Liver (tissue), 9 donors: ENCODE data around the gene NDUFAF7. TPM values are rescaled to one million over a fixed set of nuclear protein-coding genes. Genes with fewer than 3 reads are reported as not detected.

Experiments used
- DNase-seq: peaks from one replicate; pipeline ENCODE4 v3.0.0-alpha.2; 2017; ENCODE audit warnings: low spot score
- H3K27ac ChIP-seq, 2 donors: one replicate each; pipeline ENCODE4 v1.7.0; 2013; ENCODE audit warnings: inconsistent platforms in 2 of 2, low read length in 2 of 2, control low read depth in 1 of 2, low read depth in 1 of 2, mild to moderate bottlenecking in 1 of 2
- H3K27me3 ChIP-seq, 4 donors: one replicate each; pipeline versions ENCODE4 v1.6.1 to v1.7.0; 2013; ENCODE audit warnings: low read length in 3 of 4, inconsistent platforms in 1 of 4, mild to moderate bottlenecking in 1 of 4, moderate library complexity in 1 of 4; ENCODE audit not compliant: control insufficient read depth in 4 of 4, insufficient read depth in 4 of 4
- H3K36me3 ChIP-seq, 4 donors: one replicate each; pipeline versions ENCODE4 v1.6.1 to v1.7.0; 2013; ENCODE audit warnings: low read length in 3 of 4, mild to moderate bottlenecking in 3 of 4, low read depth in 1 of 4, moderate library complexity in 1 of 4; ENCODE audit not compliant: control insufficient read depth in 4 of 4, insufficient read depth in 3 of 4
- H3K4me1 ChIP-seq, 4 donors: one replicate each; pipeline versions ENCODE4 v1.6.1 to v1.7.0; 2013; ENCODE audit warnings: low read length in 3 of 4, mild to moderate bottlenecking in 3 of 4, moderate library complexity in 1 of 4; ENCODE audit not compliant: control insufficient read depth in 4 of 4, insufficient read depth in 4 of 4
- H3K4me3 ChIP-seq, 3 donors: one replicate each; pipeline versions ENCODE4 v1.6.1 to v1.7.0; 2013; ENCODE audit warnings: low read length in 3 of 3, control low read depth in 1 of 3, low read depth in 1 of 3, mild to moderate bottlenecking in 1 of 3
- H3K9ac ChIP-seq, 2 donors: one replicate each; pipeline ENCODE4 v1.7.0; 2013; ENCODE audit warnings: low read length in 2 of 2, mild to moderate bottlenecking in 2 of 2, moderate library complexity in 2 of 2, control low read depth in 1 of 2, low read depth in 1 of 2
- H3K9me3 ChIP-seq, 4 donors: one replicate each; pipeline versions ENCODE4 v1.6.1 to v1.7.0; 2013; ENCODE audit warnings: low read length in 3 of 4; ENCODE audit not compliant: control insufficient read depth in 4 of 4
- EGR1 ChIP-seq, 2 donors: IDR thresholded peaks; 2 replicates each; pipeline ENCODE4 v1.6.1; 2016 to 2018; ENCODE audit warnings: antibody characterized with exemption in 2 of 2, low read depth in 2 of 2
- FOXA1 ChIP-seq: IDR thresholded peaks from 2 replicates; pipeline ENCODE4 v1.6.1; 2016; ENCODE audit warnings: antibody characterized with exemption
- FOXA2 ChIP-seq: IDR thresholded peaks from 2 replicates; pipeline ENCODE4 v1.6.1; 2016; ENCODE audit warnings: antibody characterized with exemption
- GABPA ChIP-seq, 2 donors: IDR thresholded peaks in 1 of 2; conservative IDR thresholded peaks in 1 of 2; 2 replicates each; pipeline ENCODE4 v1.6.1; 2016; ENCODE audit warnings: antibody characterized with exemption in 2 of 2, mild to moderate bottlenecking in 1 of 2, moderate library complexity in 1 of 2
- HNF4A ChIP-seq, 2 donors: conservative IDR thresholded peaks; 2 replicates each; pipeline ENCODE4 v1.6.1; 2016; ENCODE audit warnings: antibody characterized with exemption in 2 of 2, mild to moderate bottlenecking in 2 of 2
- HNF4G ChIP-seq: IDR thresholded peaks from 2 replicates; pipeline ENCODE4 v1.6.1; 2016; ENCODE audit warnings: antibody characterized with exemption
- JUND ChIP-seq, 2 donors: IDR thresholded peaks; 2 replicates each; pipeline ENCODE4 v1.6.1; 2016; ENCODE audit warnings: antibody characterized with exemption in 2 of 2
- NR2F2 ChIP-seq: IDR thresholded peaks from 2 replicates; pipeline ENCODE4 v1.6.1; 2016; ENCODE audit warnings: antibody characterized with exemption
- RAD21 ChIP-seq, 2 donors: IDR thresholded peaks; 2 replicates each; pipeline ENCODE4 v1.6.1; 2016; ENCODE audit warnings: antibody characterized with exemption in 2 of 2, mild to moderate bottlenecking in 2 of 2
- RXRA ChIP-seq, 2 donors: IDR thresholded peaks; 2 replicates each; pipeline ENCODE4 v1.6.1; 2017 to 2018; ENCODE audit warnings: antibody characterized with exemption in 2 of 2, mild to moderate bottlenecking in 1 of 2
- SP1 ChIP-seq: IDR thresholded peaks from 2 replicates; pipeline ENCODE4 v1.6.1; 2018; ENCODE audit warnings: antibody characterized with exemption, mild to moderate bottlenecking
- TAF1 ChIP-seq: conservative IDR thresholded peaks from 2 replicates; pipeline ENCODE4 v1.6.1; 2016; ENCODE audit warnings: antibody characterized with exemption, mild to moderate bottlenecking
- YY1 ChIP-seq: IDR thresholded peaks from 2 replicates; pipeline ENCODE4 v1.6.1; 2016; ENCODE audit warnings: antibody characterized with exemption, mild to moderate bottlenecking
- ZBTB33 ChIP-seq: IDR thresholded peaks from 2 replicates; pipeline ENCODE4 v1.6.1; 2016; ENCODE audit warnings: antibody characterized with exemption
- WGBS: extraction: QIAGEN DNeasy Blood & Tissue Kit; methylation state at CpG from one replicate; pipeline ENCODE4 v1.1.7; 2013; 5-methylcytosine and 5-hydroxymethylcytosine counted together
- polyA plus RNA-seq, 2 donors: library from polyadenylated mRNA; stranded (reverse) in 1 of 2; unstranded in 1 of 2; fragments of 200-250 nt in 1 of 2; fragments of >200 nt in 1 of 2; fragmentation: Nextera tagmentation in 1 of 2; extraction: Ambion mirVana in 1 of 2; gene quantifications; one replicate each; pipeline versions ENCODE4 v1.2.1 to v1.2.3, GENCODE V29; 2013 to 2015
- total RNA-seq, 2 donors: library from RNA; depleted of rRNA; stranded (reverse); fragments of >200 nt; gene quantifications; one replicate each; pipeline ENCODE4 v1.2.3, GENCODE V29; 2014
- TF ChIP-seq, protein P1 (sequence below): IDR thresholded peaks from 2 replicates; pipeline ENCODE4 v1.6.1; 2016; ENCODE audit warnings: antibody characterized with exemption
- TF ChIP-seq, protein P2 (sequence below): IDR thresholded peaks from 2 replicates; pipeline ENCODE4 v1.6.1; 2016; ENCODE audit warnings: antibody characterized with exemption
- TF ChIP-seq, protein P3 (sequence below): IDR thresholded peaks from 2 replicates; pipeline ENCODE4 v1.6.1; 2016; ENCODE audit warnings: antibody characterized with exemption, mild to moderate bottlenecking
- TF ChIP-seq, protein P4 (sequence below): fragments of 150-350 bp; IDR thresholded peaks from 2 replicates; pipeline ENCODE4 v1.5.1; 2017; ENCODE audit warnings: improper control_type of control experiment, low read depth, low read length; ENCODE audit not compliant: missing input control
- donor health status: healthy.
- donor health status: healthy.
- donor health status: healthy.
- donor health status: healthy.
- donor health status: healthy.

The NDUFAF7 gene
- total and polyA plus RNA-seq, 4 donors, result 8.7 to 13.6 (median 11.3) TPM

GRCh38 chr2:37244755-37245154, 13.3 kb downstream of the NDUFAF7 start:
- no peak overlapping the region for H3K27ac ChIP-seq
- TF ChIP-seq, protein P1, sequence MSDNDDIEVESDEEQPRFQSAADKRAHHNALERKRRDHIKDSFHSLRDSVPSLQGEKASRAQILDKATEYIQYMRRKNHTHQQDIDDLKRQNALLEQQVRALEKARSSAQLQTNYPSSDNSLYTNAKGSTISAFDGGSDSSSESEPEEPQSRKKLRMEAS, result no peak
- no peak for TF ChIP-seq ZBTB33
- no peak for TF ChIP-seq EGR1 (IDR thresholded peaks at IDR 0.05; ENCODE audit: low read depth in 2 of 2)
- TF ChIP-seq GABPA (IDR thresholded peaks at IDR 0.05 in 1 of 2, conservative IDR thresholded peaks at IDR 0.05 in 1 of 2), result no peak
- TF ChIP-seq, protein P2, sequence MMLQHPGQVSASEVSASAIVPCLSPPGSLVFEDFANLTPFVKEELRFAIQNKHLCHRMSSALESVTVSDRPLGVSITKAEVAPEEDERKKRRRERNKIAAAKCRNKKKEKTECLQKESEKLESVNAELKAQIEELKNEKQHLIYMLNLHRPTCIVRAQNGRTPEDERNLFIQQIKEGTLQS, result no peak
- TF ChIP-seq YY1, result no peak
- no peak for TF ChIP-seq HNF4A (conservative IDR thresholded peaks at IDR 0.05)
- no peak for TF ChIP-seq NR2F2
- peaks cover 5 to 55% (median 43%) of the 10 kb centered on the region in 4 donors for H3K36me3 ChIP-seq

GRCh38 chr2:37246205-37246604, 14.7 kb downstream of the NDUFAF7 start:
- TF ChIP-seq FOXA2 (no peak), HNF4G (no peak), HNF4A (conservative IDR thresholded peaks at IDR 0.05) (no peak), TAF1 (no peak), GABPA (IDR thresholded peaks at IDR 0.05 in 1 of 2, conservative IDR thresholded peaks at IDR 0.05 in 1 of 2) (no peak), RXRA (IDR thresholded peaks at IDR 0.05) (no peak), YY1 (no peak), JUND (IDR thresholded peaks at IDR 0.05) (no peak), EGR1 (IDR thresholded peaks at IDR 0.05; ENCODE audit: low read depth in 2 of 2) (no peak), RAD21 (IDR thresholded peaks at IDR 0.05) (no peak), FOXA1 (no peak), SP1 (no peak), ZBTB33 (no peak), NR2F2 (no peak)
- TF ChIP-seq, protein P3, sequence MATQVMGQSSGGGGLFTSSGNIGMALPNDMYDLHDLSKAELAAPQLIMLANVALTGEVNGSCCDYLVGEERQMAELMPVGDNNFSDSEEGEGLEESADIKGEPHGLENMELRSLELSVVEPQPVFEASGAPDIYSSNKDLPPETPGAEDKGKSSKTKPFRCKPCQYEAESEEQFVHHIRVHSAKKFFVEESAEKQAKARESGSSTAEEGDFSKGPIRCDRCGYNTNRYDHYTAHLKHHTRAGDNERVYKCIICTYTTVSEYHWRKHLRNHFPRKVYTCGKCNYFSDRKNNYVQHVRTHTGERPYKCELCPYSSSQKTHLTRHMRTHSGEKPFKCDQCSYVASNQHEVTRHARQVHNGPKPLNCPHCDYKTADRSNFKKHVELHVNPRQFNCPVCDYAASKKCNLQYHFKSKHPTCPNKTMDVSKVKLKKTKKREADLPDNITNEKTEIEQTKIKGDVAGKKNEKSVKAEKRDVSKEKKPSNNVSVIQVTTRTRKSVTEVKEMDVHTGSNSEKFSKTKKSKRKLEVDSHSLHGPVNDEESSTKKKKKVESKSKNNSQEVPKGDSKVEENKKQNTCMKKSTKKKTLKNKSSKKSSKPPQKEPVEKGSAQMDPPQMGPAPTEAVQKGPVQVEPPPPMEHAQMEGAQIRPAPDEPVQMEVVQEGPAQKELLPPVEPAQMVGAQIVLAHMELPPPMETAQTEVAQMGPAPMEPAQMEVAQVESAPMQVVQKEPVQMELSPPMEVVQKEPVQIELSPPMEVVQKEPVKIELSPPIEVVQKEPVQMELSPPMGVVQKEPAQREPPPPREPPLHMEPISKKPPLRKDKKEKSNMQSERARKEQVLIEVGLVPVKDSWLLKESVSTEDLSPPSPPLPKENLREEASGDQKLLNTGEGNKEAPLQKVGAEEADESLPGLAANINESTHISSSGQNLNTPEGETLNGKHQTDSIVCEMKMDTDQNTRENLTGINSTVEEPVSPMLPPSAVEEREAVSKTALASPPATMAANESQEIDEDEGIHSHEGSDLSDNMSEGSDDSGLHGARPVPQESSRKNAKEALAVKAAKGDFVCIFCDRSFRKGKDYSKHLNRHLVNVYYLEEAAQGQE, result no peak
- TF ChIP-seq, protein P2, result no peak
- TF ChIP-seq, protein P1, result no peak
- TF ChIP-seq, protein P4, sequence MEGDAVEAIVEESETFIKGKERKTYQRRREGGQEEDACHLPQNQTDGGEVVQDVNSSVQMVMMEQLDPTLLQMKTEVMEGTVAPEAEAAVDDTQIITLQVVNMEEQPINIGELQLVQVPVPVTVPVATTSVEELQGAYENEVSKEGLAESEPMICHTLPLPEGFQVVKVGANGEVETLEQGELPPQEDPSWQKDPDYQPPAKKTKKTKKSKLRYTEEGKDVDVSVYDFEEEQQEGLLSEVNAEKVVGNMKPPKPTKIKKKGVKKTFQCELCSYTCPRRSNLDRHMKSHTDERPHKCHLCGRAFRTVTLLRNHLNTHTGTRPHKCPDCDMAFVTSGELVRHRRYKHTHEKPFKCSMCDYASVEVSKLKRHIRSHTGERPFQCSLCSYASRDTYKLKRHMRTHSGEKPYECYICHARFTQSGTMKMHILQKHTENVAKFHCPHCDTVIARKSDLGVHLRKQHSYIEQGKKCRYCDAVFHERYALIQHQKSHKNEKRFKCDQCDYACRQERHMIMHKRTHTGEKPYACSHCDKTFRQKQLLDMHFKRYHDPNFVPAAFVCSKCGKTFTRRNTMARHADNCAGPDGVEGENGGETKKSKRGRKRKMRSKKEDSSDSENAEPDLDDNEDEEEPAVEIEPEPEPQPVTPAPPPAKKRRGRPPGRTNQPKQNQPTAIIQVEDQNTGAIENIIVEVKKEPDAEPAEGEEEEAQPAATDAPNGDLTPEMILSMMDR, result no peak
- Histone ChIP-seq H3K36me3 (peaks cover 5 to 52% (median 45%) of the 10 kb centered on the region in 4 donors), H3K4me1 (no peaks in the 10 kb centered on the region), H3K27me3 (no peaks in the 10 kb centered on the region), H3K9me3 (no peaks in the 10 kb centered on the region), H3K9ac (no peak overlapping the region), H3K4me3 (no peak overlapping the region), H3K27ac (no peak overlapping the region)
- DNase-seq, result no peak

More at GRCh38 chr2:37244755-37245154, 13.3 kb downstream of the NDUFAF7 start:
- Histone ChIP-seq H3K4me1 (no peaks in the 10 kb centered on the region), H3K4me3 (no peak overlapping the region), H3K9ac (no peak overlapping the region), H3K27me3 (no peaks in the 10 kb centered on the region), H3K9me3 (no peaks in the 10 kb centered on the region)
- DNase-seq, result no peak
- WGBS, result 98% methylated on average over 3 of the region's 3 CpGs
